Measurements from ENCODE around the gene ZSCAN21. TPM values are rescaled to one million over a fixed set of nuclear protein-coding genes. Genes with fewer than 3 reads are reported as not detected.

Gene ZSCAN21
- total and polyA plus RNA-seq, 2 of the 4 experiments (the other 2 are of a cell fraction) = 11.5 to 13.3 TPM

- no TSS peak for BruUV-seq (replicated peaks)
- in situ Hi-C loops (cut with MboI; ENCODE audit: low sequenced_read_pairs) = no loop called here
Observed at GRCh38 chr7:100093498-100093897, 43.9 kb downstream of the ZSCAN21 start.

More at GRCh38 chr7:100093498-100093897, 43.9 kb downstream of the ZSCAN21 start:
- 0 out of 2 replicates have a peak overlapping the region, but pooled peaks have one; percentile 24 for H3K23ac ChIP-seq (ENCODE audit: low read depth, low read length)
- ChIA-PET POLR2A (ENCODE audit: unreplicated experiment) (no interaction called here), CTCF (no interaction called here)
- no peak overlapping the region for H2BK5ac ChIP-seq (ENCODE audit: low read depth, low read length, poor library complexity, severe bottlenecking)
- intact Hi-C loops (cut with micrococcal nuclease) (no loop called here), dilution Hi-C loops (cut with HindIII; ENCODE audit: low sequenced_read_pairs, unreplicated experiment) (no loop called here)
- peaks cover 9% of the 10 kb centered on the region for H3K9me1 ChIP-seq (ENCODE audit: insufficient read depth, low read length)
- no peak overlapping the region for H2BK120ac ChIP-seq (ENCODE audit: low read depth, low read length)
- no peak overlapping the region for H3K18ac ChIP-seq (ENCODE audit: low read depth, low read length)
- no peak overlapping the region for H3K27ac ChIP-seq (ENCODE audit: insufficient read depth, low read length)
- no peak overlapping the region for H4K5ac ChIP-seq (ENCODE audit: low read depth, low read length)
- TF ChIP-seq POLR2A (IDR thresholded peaks at IDR 0.05; ENCODE audit: low read depth, low read length) (no peak), RFX5 (IDR thresholded peaks at IDR 0.05; ENCODE audit: low read depth, low read length) (no peak), RCOR1 (IDR thresholded peaks at IDR 0.05; ENCODE audit: insufficient replicate concordance, low read length) (no peak), CHD1 (IDR thresholded peaks at IDR 0.05; ENCODE audit: low read depth, low read length) (no peak), MAFK (IDR thresholded peaks at IDR 0.05; ENCODE audit: low read depth, low read length) (no peak), USF2 (IDR thresholded peaks at IDR 0.05; ENCODE audit: low read depth, low read length) (no peak), MXI1 (IDR thresholded peaks at IDR 0.05; ENCODE audit: borderline replicate concordance, low read depth, low read length) (no peak), NFE2L2 (IDR thresholded peaks at IDR 0.05; ENCODE audit: low read depth, low read length) (no peak)
- peaks cover 15% of the 10 kb centered on the region for H4K20me1 ChIP-seq (ENCODE audit: insufficient read depth, low read length)
- H3K4me2 ChIP-seq (ENCODE audit: low read depth, low read length) = no peak overlapping the region
- no peak overlapping the region for H3K9ac ChIP-seq (ENCODE audit: low read depth, low read length)
- H3K79me1 ChIP-seq (ENCODE audit: low read depth in 1 of 2, low read length in 2 of 2) = peaks cover 41 to 81% of the 10 kb centered on the region in 2 experiments
- no peak overlapping the region for H2BK15ac ChIP-seq (ENCODE audit: low read depth, low read length)
- H3K9me3 ChIP-seq (ENCODE audit: control insufficient read depth, insufficient read depth, low read length) = no peaks in the 10 kb centered on the region
- H3K14ac ChIP-seq (replicated peaks; ENCODE audit: low read depth, low read length) = no peak overlapping the region
- H3K27me3 ChIP-seq (ENCODE audit: control insufficient read depth, insufficient read depth, low read length) = no peaks in the 10 kb centered on the region
- H2AK5ac ChIP-seq (ENCODE audit: low read depth, low read length) = no peak overlapping the region
- DNase-seq = no peak
- no peak overlapping the region for H2AK9ac ChIP-seq (replicated peaks; ENCODE audit: low read depth, low read length, poor library complexity)
- no peak overlapping the region for H3K4ac ChIP-seq (ENCODE audit: low read depth, low read length)
- WGBS, 2 experiments (ENCODE audit: extremely low coverage in 2 of 2, insufficient read length in 1 of 2) = 58% methylated on average over 5 of the region's 13 CpGs; no CpG with 5 or more reads in 1 of the 2 experiments
- H4K8ac ChIP-seq (ENCODE audit: low read depth in 2 of 2, low read length in 2 of 2) = no peak overlapping the region
- H2AFZ ChIP-seq (replicated peaks; ENCODE audit: low read length, poor library complexity) = no peak overlapping the region
- peaks cover 71% of the 10 kb centered on the region for H3K36me3 ChIP-seq (ENCODE audit: control insufficient read depth, insufficient read depth, low read length)
- H4K91ac ChIP-seq (ENCODE audit: insufficient read depth, low read depth, low read length) = no peak overlapping the region
- ATAC-seq (ENCODE audit: low read depth) = no peak
- H3K4me3 ChIP-seq (ENCODE audit: insufficient read depth, low read depth, low read length) = no peak overlapping the region
- H3K56ac ChIP-seq (ENCODE audit: extremely low read depth, insufficient read depth, low read length) = no peak overlapping the region
- peaks cover 5% of the 10 kb centered on the region for H3K4me1 ChIP-seq (ENCODE audit: control insufficient read depth, insufficient read depth, low read length)
- H2BK20ac ChIP-seq (ENCODE audit: low read depth, low read length) = no peak overlapping the region

Measured in IMR-90 (cell line).